Stimulated activated CD8-positive, alpha-beta memory T cell treated with anti-CD3 and anti-CD28 coated beads, Interleukin-4, amount 100 ng/mL, for 48 hours (primary cell): ENCODE results near the gene DLGAP1.

Experiments
- DNase-seq: peaks from one replicate; pipeline ENCODE4 v3.0.0-alpha.2; 2020

The DLGAP1 gene

DNA sequence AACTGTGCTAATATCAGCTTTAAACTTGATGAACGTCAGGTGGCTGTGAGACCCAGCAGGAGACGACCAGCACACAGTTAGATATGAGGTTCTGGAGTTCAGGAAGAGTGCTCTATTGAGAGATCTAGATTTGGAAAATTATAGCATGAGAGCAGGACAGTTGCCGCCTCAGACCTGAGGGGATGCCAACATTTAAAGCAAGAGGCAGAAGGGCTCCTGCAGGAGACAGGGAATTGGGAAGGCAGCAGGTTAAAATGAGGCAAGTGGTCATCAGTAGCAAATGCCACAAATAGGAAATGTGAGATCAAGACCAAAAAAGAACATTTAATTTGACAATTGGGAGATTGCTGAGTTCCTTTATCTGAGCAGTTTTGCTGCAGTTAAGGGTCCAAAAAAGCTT lies 533.3 kb downstream of the DLGAP1 start:
- DNase-seq, result no peak

DNA sequence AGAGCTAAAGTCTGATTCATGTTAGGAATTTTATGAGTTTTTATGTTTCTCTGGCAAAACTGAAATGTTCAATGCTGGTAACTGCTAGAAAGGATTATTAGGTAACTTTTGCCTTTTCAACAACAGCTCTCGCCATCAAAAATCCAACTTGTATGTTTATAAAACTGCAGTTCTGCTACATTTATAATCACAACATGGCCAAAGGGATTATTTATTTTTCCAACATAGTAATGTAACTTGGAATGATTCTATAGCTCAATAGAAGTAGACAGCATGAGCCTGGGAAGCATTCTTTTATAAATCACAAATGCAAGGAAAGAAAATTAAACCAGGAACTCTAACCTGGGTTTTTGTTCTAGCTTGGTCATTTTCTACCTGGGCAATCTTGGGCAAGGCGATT lies 534.3 kb downstream of the DLGAP1 start:
- no peak for DNase-seq

DNA sequence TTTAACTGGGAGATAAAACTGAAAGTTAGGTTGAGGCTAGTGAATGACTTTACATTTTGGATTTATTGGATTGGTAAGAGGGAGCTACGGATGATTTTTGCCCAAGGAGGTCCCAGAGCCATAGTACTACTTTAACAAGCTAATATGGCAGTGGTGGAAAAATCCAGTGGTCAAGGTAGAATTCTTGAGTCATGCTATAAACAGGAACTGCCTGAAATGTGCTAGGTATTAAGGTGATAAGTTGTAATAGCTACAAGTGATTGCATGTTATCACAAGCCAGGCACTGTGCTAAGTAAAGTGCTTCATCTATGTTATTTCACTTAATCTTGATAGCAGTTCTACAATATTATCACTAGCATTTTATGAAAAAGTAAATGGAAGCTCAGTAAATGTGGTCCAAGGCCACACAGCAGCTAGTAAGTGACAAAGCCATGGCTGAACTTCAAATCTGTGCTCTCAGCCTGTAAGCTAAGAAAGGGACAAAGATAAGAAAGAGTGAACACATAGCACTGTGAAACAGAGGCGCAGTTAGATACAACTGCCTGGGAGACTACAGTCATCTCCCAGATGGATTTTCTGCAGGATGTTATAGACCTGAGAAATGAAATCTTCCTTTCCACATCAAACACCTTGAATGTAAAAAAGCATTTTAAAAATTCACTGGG lies 535.6 kb downstream of the DLGAP1 start:
- no peak for DNase-seq

DNA sequence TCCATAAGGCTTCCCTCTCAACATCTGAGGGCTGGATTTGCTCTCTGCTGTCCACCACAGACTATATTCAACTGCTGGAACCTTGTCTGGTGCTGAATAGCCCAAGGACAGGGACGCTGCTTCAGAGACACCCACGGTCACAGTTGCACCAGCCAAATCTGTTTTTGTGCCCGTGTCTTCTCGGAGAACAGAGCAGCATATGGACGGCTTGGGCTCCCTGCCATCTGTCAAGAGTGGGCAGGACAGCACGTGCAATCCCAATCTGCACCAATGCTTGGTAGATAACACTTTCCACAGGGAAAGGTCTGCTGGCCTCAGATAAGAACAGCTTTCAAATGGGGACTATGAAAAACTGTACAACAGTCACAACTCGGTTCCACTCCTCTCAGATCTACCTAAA lies 539.0 kb downstream of the DLGAP1 start:
- DNase-seq, result no peak

DNA sequence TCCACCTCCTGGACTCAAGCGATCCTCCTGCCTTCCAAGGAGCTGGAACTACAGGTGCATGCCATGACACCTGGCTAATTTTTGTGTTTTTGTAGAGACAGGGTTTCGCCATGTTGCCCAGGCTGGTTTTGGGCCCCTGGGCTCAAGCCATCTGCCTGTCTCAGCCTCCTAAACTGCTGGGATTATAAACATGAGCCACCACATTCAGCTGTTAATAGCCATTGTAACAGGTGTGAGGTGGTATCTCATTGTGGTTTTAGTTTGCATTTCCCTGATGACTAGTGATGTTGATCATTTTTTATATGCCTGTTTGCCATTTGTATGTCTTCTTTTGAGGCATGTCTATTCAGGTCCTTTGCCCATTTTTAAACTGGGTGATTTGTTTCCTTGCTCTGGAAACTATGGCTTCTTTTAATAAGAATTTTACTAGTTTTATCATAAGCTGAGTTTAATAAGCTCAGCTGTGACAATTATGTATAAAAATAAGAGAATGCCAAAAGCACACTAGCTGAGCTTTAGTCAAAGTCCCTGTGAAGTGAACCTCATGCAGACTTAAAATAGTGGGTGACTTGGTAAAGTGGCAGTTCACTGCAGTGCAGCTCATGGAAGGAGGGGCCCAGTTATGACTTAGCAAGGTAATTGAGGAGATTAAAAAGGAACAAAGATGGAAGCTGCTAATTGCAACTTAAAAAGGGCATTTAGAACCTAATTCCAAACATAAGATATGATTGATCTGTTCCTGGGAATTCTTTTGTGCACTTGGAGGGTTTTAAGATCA lies 540.1 kb downstream of the DLGAP1 start:
- DNase-seq, result no peak

DNA sequence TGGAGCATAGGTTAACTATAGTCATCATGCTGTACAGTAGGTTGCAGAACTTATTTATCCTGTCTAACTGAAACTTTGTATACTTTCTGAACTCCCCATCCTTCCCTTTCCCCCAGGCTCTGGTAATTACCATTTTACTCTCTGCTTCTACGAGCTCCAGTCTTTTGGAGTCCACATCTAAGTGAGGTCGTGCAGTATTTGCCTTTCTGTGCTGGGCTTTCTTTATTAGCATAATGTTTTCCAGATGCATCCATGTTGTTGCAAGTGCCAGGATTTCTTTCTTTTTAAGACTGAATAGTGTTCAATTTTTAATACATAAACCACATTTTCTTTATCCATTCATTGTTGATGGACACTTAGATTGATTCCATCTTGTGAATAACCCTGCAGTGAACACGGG lies 541.0 kb downstream of the DLGAP1 start:
- no peak for DNase-seq

DNA sequence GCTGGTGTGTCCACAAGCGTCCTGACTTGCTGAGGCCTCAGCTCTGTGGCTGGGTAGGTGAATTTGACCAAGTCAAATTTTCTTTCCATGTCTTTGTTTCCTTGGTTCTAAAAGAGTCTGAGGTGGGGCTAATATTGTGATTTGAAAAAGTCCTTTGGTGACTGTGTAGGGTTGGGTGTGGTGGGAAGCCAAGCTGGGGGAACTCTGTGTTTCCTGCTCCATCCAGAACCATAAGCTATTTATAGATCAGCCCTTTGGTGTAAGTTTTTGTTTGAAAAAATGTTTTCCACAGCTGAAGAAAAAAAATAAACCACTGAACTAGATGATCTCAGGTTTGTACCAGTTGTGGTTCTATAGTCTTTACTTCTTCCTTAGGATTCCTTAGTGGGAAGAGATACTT lies 542.4 kb downstream of the DLGAP1 start:
- no peak for DNase-seq

DNA sequence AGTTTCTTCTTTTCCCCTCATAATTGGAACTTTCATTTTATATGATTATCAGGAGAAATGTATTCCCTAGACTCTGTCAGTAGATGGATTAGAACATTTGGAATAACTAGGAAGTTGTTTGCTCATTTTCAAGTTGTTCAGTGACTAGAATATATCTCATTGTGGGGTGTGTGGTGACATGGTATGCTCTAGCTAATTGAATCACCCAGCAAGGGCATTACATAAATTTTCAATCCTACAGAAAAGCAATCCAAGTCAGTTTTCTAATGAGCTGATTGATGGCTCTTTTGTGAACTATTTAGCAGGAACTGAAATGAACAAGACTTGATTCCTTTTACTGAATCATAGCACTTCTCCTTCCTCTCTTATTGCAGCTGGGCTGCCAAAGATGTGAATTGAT lies 543.7 kb downstream of the DLGAP1 start:
- DNase-seq, result no peak

DNA sequence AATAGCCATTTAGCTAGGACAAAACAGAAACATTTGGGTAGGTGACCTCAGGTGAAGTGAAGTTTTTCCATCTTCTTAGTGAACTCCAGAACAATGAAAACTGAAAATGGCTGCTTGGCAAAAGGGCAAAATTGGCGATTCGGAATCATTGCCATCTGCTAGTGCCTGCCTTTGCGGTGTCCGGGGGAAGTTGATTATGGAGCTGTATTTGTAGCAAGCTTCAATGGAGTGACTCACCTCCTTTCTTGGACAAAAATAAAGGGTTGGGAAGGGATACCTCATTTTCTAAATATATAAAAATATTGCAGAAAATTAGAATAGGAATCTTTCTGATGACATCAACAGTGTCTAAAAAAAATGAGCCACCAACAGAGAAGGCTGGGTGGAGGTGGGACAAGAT lies 544.6 kb downstream of the DLGAP1 start:
- no peak for DNase-seq

DNA sequence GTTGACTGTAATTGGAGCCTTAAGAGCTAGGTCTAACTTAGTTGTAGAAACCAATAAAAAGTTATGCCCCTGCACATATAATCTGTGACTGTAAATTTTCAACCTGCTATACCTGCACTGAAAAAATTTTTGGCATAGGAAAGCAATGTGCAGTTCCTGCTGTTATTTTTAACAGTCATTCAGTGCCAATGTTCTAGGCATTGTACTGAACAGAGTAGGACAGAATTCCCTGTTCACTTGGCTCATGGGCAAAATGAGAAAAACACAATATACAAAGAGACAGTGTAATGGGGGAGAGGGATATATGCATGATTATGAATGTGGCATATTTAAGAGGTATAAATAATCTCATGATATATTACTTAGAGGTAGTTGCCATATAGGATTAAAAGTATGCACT lies 547.2 kb downstream of the DLGAP1 start:
- DNase-seq, result no peak

DNA sequence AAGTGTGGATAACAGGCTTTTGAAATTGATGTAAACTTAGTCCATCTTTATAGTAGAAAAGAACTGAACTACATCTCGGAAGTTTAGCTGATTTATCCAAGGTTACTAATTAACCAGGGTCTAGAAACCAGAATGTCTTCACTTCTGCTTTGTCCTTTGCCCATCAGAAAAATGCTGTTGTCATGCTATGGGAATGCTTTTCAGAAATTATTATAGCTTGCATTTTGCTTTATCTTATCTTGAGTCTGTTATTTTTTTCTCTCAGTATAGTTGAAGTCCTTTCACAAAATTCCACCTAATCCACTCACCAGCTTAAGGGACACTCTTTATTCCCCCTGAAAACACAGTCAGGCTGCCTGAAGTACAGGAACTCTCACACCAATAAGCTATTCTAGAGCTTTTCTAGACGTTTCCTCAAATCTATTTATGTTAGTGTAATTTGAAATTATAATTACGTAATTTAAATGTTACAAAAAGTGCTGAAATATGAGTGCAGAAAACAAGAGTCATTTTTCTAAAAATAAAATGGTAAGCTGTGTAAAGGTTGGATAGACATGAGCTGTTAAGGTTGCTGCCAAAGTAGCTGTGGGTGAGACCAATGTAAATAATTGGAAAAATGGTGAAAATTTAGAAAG lies 548.9 kb downstream of the DLGAP1 start:
- no peak for DNase-seq

DNA sequence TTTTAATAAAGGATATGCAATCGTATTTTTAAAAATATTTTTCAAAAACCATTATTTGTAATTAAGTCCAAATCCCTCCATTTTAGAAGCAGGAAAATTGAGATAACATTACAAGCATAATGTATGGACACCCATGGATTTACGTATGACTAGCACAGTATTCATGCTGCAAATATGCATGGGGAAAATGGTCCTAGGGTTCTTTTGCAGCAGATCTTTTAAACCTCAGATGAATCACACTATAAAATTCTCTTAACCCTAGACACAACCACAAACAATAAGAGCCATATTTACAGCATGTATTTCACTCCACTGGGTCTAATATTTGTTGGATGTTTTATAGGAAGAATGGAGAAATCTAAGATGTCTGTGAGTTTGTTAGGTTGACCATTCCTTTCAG lies 551.8 kb downstream of the DLGAP1 start:
- no peak for DNase-seq

DNA sequence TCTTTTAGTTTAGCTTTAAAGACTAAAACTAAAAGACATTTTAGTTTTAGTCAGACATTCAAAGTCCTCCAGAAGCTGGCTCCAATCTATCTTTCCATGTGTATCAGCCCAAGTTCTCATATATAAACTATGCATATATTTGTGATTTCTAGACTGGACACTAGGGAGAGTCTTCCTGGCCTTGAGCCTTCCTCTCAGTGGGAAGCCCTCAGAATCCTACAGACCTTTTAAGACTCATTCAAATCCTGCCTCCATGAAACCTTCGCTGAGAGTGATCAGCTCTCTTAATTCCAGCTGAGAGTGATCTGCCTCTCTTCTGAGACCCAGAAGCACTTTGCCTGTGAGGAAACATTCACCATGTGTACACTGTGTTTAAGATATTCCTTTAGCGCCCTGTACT lies 552.4 kb downstream of the DLGAP1 start:
- DNase-seq, result no peak

DNA sequence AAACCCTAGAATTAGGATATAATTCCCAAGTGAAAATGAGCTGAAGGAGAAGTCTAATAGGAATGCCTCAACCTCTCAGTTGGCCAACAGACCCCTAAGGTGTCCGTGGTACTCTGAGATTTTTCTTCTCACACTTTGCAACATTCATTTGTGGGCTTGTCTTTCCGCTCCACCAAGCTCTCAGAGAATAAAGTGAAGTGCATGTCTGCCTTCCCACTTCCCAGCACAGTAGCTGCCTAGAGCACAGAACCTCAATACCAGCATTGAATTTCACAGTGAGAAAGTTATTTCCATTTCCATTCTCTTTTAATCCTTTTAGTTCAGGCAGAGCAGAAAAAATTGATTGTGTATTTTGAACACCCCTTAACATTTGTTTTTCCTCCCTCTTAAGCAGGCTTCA lies 553.3 kb downstream of the DLGAP1 start:
- DNase-seq, result no peak

DNA sequence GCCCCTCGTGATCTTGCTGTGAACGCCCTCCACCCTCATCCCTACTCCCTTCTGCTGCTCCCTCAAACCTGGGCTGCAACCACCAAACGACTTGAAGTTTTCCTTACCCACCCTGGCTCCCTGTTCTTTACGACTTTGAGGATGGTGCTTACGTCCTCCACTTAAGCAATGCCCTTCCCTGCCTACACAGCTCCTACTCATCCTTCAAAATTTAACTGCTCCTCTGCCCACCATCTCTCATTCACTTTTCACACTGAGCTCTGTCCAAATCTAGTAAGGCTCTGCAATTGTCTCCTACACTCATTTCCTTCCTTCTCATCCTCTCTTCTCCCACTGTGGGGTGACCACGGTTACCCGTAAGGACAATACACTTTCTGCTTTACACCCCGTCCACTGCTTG lies 554.1 kb downstream of the DLGAP1 start:
- DNase-seq, result no peak

DNA sequence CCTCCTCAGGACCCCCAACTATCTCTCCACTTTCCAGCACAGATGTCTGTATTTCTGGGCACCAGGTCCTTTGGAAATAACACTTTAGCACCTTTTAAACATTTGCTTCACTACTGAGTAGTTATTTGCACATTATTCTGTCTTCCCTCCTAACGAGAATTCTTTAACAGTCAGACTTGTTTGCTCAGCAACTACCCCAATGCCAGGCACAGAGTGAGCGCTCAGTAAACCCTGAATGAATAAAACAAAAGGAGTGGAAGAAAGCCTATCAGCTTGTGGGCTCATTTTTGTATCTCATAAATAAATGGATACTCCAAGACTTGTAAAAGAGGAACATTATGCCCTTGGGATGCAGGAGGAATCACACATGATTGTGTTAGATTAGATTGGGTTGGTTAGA lies 554.8 kb downstream of the DLGAP1 start:
- DNase-seq, result no peak

DNA sequence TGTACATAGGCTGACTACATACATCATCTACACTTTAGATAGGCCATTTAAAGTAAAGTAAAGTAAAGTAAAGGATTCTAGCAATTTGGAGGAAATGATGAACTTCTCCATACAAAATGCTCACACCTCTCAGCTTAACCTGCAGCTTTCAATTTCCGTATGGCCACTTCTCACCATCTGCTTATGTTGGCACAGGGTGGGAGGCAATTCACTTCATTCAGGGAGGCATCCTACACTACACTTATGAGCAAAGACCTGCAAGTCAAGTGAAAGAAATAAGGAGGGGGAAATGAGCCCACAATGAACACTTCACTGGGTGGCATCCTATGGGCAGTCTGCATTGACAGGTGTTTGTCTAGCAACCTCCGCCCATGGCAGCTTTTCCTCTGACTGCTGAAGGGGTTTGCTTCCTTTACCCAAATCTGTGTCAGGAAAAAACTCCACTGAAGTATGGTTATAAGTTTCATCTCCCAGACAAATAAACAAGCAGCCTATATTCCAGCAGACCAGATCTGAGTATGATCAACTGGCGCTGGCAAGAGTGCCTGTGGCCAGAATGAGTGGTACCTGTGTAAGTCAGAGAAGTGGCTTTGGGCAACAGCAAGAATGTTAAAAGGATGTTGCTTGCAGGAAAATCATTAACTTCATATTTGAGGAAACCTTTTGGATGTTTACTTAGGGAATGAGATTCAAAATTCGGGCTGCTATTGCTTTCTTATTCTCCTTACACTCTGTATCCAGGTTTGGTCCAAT lies 556.1 kb downstream of the DLGAP1 start:
- no peak for DNase-seq

DNA sequence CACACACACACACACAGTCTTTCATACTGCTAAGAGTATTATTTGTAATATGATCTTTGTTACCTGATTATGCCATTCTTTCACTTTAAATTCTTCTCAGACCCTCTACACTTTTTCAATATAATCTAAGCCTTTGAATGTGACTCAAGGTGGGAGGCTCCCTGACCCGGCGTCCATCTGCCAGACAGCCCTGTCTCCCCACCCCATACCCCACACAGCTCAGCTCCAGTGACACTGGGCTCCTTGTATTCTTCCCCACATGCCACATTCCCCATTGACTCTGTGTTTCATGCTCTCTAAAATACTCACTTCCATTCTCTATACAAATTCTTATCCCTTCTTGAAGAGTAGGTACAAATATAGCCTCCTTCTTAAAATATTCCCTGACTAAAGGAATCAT lies 563.0 kb downstream of the DLGAP1 start:
- DNase-seq, result no peak

DNA sequence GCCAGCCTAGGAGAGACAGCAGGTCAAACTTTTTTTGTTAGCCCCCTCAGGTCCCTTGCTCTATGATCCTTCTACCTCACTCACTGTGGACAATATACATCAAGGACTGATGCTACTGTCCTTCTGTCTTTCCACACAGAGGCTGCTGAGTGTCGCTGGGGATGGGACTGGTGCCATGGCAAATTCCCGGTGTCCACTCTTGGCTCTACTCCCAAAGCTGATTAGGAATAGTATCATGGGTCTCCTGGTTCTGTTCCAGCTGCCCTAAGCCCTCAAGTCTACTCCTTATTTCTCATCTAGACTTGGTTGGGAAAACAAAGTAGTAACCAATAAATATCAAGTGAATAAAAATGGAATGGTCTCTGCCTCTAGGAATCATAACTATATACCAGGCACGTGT lies 563.9 kb downstream of the DLGAP1 start:
- no peak for DNase-seq

DNA sequence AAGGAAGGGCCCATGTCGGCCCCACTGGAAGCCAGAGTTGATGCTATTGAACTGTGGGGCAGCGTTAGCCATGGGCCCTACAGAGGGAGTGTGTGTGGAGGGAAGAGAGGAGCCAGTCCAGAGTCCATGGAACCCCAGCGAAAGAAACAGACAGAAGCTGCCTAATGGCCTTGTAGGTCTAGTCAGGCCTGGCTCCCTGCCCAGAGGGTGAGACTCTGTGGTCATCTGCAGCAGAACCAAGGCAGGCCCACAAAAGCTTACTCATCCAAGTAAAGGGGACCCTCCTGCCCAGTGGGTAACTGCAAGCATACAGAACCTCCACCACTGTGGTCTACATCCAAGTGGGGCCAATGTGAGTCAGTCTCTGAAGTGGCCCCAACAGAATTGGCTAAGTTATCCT lies 565.3 kb downstream of the DLGAP1 start:
- no peak for DNase-seq

DNA sequence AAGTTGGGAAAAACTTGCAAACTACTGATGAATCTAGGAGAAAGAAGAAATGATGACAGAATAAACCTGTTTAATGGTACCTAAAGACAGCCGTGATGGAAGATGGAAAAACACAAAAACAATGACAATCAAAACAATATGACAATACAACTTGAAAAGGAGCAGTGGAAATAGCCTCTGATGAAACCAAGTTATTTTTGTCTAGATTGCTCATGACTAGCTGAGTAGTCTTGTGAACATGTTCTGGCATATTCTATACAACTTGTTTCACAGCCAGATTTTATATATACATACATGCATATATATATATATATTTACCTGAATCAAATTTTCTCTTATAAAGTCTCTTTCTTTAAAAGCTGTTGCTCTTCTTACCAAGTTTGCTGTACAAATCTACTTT lies 566.0 kb downstream of the DLGAP1 start:
- DNase-seq, result no peak

DNA sequence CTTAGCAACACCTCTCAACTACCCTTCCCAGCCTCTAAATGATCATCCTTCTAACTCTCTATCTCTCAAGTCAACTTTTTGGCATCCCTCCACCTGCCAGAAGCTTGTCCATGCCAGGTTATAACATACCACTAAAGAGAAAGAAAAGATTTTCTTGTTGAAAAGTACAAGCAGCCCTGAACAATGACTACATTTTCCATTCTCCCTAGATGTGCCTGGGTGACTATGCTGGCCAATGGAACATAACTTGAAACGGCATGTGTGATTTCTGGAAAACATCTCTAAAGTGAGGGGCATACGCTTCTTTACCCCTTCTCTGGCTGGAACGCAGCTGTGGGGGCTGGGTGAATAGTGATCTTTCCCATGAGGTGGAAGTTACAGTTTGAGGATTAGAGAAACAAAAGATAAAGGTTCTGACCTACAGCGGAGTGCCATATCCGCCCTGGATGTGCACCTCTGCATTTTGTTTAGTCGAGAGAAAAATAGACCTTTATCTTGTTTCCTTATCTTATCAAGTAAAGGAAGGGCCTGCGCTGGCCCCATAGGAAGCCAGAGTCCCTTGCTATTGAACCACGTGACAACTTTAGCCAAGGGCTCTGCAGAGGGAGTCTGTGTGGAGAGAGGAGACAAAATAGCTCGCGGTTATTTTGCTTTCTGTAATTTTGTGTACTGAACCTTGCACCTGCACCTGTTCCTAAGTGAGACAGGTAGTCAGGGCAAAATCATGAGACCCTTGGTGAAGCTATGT lies 568.4 kb downstream of the DLGAP1 start:
- DNase-seq, result no peak

DNA sequence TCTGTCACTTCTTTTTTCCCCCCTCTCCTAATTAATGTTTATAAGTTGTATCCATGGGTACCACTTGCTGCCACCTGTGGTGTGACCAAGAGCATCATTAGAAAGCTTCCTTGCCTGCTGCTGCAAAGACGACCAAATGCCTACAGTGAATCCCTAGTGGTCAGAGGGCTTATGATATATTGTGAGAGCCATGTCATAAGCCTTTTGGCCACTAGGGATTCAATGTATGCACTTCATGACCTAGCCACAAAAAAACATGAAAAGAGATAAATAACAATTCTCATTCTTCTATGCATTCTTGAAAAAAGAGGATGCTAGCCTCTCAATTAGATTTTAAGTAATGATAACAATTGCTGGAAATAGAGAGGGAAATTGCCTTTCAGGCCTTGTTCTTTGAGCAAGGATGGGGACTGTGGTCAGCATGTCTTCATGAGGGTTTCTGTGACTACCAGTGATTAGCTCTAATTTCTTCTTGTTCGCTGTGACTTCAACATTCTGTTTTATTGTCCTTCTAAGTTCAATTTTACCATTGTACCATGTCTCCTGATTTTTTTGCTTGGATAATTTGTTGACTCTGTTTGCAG lies 569.8 kb downstream of the DLGAP1 start:
- no peak for DNase-seq
